ENCODE results near the gene YPEL3.
"Not testable (repeated sequence)": the region's sequence is repeated elsewhere in the genome, so short reads cannot be mapped to it uniquely, and the experiment has no call there.

YPEL3 gene

DNA sequence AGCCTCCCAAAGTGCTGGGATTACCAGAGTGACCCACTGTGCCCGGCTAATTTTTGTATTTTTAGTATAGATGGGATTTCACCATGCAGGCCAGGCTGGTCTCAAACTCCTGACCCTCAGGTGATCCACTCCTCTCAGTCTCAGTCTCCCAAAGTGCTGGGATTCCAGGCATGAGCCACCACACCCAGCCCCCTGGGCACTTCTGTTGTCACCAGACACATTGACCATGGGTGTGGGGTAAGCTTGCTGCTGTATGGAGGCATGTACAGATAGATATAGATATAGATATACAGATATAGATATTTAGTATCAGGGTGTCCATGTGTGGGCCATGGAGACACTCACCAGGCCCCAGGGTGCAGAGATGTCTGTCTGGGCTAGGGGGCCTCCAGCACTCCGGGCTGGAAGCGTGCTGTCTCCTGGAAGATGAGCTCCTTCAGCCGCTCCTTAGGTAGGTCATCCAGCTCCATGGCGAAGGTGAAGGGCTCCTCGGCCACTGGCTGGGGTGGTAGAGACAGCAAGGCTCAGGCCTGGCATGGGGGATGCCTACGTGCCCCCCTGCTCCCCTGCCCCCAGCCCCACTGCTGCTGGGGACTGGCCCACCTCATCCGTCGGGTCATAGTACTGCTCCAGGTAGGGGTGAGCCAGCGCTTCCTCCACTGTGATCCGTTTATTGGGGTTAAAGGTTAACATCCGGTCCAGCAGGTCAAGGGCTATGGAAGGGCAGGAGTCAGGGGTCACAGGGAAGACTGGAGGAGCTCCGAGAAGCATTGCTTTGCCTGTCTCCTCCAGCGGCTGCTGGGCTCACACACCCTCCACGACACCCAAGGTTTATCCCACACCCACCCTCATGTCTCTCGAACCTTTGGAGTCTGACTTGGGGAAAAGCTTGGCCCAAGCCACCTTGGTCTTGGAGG is 20.5 kb upstream of the YPEL3 start:
- no peak for DNase-seq

DNA sequence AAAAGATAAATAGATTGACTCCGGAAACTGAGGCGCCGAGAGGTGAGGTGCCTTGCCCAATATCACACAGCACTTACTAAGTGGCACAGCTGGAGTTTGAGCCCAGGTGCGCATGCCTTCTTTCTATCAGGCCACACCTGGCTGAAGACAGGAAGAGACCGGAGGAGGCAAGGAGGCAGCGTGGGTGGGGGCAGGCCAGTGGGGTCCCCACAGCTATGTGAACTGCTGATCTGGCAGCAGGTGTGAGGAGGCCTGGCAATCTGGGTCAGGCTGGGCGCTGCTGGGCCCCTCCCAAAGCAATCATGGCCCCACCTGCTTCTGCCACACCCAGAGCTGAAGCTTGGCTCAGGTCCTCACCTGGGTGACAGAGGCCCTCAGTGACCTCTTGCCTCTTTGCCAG is 19.2 kb upstream of the YPEL3 start:
- DNase-seq, result no peak

DNA sequence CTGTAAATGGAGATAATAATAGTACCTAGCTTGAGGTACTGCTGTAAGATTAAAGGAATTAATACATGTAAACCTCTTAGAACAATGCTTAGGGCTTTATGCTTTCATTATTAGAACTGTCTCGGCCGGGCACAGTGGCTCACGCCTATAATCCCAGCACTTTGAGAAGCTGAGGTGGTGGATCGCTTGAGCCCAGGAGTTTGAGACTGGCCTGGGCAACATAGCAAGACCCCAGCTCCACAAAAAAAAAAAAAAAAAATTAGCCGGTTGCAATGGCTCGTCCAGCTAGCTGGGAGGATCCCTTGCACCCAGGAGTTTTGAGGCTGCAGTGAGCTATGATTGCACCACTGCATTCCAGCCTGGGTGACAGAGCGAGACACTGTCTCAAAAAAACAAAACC is 18.8 kb upstream of the YPEL3 start:
- DNase-seq, result not testable (repeated sequence)

DNA sequence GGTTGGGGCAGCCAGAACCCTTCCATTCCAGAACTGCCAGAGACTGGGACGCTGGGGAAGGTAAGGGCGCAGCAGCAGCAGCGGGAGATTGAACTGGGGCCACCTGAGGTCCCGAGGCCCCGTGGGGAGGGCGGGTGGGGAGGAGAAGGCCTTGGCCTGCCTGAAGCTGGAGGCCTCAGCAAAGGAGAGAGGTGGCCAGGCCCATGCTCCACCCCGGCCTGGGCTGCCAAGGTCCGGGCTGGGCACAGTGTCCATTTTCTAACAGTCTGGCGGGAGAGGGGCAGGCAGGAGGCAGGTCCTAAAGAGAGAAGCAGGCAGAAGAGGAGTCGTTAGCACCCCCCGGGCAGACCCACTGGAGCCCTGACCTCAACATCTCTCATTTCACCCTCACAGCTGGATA is 18.4 kb upstream of the YPEL3 start:
- DNase-seq, result no peak

DNA sequence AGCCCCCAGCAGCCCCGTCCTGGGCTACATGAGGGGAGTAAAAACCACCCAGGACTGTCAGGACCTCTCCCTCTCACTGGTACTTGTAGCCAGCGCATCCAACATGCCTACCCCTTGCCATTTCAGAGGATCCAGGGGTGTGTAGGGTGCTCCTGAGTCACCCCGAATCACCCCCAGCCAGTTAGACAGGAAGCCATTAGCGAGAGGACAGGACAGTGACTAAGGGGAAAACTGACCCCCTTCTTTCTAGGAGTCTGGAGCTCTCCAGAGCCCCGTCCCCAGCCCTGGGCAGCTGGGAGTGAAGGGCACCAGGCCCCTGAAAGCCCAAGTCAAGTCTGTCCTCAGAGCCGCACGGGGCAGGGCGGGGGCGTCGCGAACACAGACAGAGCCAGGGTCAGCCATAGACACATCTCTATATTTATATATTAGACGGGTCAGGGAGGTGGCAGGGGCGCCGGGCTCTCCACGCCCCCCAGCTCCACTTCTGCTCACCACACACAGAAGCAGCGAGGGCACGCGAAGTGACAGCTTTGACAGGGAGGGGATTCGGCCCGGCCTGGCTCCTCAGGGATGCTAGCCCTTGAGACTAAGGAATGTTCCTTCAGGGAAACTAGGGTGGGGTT is 17.8 kb upstream of the YPEL3 start:
- no peak for DNase-seq

DNA sequence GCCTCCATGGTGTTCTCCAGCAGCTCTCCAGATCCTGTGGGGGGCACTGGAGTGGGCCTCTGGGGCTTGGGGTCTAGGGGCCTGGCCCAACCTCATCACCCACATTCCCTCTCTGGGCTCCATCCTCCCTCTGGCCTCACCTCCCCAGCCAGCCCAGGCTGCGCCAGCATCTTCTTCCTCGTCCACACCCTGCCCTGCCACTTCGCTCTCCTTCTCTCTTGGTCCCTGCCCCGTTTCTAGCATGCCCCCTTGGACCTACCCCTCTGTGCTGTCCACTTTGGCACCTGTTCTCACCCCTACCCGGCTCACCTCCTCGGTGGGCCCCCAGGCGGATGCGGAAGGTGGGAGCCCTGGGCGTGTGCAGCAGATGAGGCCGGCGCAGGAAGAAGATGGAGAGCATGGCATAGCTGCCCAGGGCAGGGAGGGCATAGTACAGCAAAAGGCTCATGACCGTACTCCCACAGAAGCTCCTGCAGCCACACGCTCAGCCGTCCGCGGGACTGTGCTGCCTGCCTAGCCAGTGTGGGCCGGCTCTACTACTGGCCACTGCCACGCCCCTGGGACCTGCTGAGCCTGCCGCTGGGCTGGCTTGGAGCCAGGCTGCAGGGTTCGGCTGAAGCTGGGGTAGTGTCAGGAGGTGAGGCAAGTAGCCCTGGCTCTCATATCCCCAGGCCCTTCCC is 17.2 kb upstream of the YPEL3 start, which contains the start of gene GDPD3:
Gene GDPD3 (minus strand): TSS at position 507 of the 680 bp plus-strand sequence. CDS start 59 bp downstream, at position 448.
- DNase-seq, result no peak

DNA sequence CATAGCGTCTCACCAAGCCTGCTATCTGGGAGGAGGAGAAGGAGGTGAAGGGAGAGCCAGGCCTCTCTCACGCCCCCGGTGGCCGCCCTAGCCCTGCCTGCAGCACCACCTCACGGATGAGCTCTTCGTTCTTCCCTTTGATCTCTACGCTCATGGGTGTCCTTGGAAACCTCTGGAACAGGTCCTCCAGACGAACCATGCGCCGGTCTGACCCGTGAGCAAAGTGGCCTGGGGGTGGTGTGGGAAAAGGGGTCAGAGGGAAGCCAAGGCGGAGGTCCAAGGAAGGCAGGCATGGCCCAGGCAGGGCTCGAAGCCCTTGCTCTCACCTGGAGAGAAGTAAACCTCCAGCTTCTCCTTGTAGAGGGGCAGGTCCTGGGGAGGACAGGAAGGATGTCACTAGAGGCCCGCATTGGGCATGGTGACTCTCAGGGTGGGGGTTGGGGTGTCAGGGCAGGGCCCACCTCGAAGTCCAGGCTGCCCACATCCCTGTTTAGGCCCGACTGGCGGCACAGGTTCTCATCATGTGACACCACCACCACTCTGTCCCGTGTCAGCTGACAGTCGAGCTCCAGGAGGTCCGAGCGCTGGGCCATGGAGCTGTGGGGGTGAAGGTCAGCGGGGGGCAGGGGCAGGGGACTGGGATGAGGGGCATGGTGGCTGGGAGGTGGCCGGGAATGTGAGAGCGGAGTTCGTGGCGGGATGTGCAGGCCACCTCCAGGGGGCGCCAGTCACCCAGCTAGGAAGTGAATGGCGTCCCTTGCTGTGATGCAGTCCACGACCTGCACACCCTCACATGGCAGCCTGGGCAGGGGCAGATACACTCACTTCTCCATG is 16.4 kb upstream of the YPEL3 start:
- peak in 2 of 14 donors; percentile 2 to 5 for DNase-seq

DNA sequence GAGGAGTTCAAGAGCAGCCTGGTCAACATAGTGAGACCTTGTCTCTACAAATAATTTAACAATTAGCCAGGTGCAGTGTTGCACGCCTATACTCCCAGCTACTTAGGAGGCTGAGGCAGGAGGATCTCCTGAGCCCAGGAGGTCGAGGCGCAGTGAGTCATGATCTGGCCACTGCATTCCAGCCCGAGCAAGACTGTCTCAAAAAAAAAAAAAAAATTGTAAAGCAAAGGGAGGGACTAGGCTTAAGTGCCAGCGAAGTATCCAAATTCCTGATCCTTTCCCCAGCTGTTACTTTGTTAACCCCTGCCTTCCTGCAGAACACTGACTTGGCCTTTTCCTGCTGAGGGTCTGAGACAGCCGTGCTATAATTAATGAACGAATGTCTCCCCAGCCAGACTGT is 14.6 kb upstream of the YPEL3 start:
- DNase-seq, result no peak

DNA sequence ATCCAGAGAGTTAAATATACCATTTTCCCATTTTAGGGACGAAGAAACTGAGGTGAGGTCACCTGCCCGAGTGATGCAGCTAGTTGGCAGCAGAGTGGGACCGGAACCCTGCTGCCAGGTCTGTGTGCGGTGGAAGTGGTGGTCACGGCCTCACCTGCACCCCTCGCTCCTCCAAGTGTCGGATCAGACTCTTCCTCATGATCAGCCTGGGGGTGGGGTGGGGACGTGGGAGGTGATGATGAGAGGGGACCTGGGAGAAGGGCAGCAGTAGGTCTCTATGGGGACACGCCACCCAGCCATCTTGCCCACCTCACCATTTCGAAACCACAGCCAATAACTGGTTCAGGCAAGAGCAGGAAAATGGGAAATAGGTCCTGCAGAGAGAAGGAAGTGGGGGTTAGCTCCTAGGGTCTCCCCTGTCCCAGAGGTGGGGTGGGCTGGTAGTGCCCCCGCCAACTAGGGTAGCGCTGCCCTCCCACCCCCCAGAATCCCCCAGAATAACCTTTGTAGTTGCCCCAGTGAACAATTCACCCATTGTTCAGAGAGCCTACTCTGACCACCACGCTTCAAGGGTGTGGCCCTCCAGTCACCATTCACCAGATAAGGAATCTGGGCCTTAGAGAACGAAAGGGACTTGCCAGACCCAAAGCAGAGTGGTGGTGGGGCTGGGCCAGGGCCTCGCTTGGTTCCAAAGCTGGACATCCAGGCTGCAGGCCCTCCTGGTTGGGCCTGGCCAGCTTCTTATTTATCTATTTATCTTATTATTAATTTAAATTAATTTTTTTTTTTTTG is 12.2 kb upstream of the YPEL3 start:
- no peak for DNase-seq

DNA sequence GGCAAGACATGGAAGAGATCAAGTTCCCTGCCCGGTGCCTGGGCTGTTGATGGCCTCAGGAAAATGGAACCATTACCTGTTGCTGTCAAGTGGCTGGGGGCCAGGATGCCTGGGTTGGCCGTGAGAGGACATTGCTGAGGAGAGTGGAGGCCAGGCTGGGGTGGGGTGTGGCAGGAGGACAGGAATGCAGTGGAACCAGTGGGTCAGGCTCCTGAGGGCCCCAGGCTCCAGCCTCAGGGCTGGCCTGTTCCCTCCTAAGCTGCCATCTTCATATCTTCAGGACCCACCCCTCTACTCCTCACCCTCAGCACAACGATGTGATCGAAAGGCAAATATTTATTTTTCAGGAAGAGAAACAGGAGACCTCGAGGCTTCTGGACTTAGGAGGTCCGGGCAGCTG is 8.5 kb upstream of the YPEL3 start:
- DNase-seq, result no peak

DNA sequence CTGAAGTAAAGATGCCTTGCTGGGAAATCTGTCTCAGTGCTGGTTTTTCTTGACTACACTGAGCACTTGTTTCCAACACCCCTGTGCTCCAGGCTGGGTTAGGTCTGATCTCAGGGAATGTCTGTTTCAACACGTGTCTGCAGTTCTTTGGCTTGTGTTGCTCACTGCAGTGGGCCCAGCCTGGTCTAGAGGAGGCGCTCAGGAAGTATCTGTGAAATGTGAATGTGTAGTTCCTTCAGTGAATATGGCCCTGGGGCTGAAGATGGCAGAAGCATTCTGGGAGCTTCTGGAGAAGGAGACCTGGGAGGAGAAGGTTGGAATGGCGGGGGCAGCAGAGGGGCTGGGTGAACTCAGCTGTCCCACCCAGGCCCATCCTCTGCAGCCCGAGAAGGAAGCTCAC is 8.1 kb upstream of the YPEL3 start:
- DNase-seq, result no peak

DNA sequence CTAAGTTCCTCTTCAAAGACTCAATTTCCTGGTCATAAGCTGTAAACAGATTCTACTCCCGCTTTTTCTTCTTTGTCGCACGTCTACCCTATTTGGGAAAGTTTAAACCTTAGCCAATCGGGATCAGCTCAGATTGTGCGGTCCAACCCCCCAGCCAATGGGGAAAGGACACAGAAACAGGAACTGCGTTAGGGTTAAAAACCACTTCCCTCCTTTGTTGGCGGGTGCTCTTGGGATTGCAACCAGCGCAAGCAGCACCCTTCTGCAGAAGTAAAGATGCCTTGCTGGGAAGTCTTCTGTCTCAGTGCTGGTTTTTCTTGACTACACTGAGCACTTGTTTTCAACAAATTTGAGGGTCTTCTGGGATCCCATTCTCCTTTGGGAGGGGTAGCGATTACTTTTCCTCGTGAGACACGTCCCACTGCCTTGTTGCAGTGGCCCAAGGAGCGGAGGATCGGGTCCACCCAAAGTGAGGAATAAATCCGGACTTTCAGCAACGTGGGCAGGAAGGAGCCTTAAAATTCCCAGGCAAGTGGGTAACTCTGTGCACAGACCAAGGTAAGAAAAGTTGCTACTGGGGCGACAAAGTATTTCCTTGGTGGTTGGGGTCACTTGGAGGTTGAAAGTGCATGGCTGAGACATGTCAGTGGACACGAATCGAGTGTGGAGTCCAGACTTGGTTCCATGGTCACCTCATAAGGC is 1.0 kb upstream of the YPEL3 start:
- no peak for DNase-seq

DNA sequence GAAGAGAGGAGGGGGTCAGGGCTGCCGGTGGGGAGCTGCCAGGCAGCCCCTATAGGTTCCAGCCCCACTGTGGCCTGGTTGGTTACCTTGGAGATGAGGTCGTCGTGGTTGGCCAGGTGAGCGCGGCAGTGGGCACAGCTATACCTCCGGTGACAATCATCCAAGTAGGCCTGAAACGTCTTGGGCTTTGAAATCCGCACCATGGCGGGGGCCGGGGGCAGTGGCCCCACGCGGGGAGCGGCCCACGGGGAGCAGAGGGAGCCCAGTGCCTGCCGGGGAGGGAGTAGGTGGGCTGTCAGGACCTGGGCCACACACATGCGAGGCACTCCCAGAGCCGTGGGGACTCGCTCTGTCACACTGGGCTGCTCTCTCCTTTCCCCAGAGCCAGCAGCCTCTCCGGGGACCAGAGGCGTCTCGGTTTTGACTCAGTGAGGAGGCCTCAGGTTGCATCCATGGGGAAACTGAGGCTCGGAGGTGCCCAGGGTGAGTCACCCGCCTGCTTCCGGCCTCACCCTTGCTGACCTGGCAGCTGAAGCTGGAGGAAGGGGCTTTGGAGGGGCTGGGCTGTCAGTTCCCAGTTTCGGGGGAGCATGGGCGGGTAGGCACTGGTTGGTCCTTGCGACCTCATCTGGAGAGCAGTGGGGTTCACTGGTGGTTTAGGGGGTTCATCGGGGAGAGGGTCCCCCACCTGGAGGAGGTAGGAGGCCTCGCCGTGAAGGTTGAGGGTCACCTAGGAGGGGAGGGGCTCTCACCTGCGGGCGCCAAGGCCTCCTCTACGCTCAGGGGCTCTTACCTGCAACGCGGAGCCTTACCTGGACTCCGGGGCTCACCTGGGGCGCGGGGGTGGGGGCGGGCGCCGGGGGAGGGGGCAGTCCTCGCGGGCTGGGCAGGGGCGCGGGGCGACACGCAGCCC is 591 bp downstream of the YPEL3 start:
- DNase-seq, result peak in 5 of 14 donors; percentile 5 to 45 (median 23)

DNA sequence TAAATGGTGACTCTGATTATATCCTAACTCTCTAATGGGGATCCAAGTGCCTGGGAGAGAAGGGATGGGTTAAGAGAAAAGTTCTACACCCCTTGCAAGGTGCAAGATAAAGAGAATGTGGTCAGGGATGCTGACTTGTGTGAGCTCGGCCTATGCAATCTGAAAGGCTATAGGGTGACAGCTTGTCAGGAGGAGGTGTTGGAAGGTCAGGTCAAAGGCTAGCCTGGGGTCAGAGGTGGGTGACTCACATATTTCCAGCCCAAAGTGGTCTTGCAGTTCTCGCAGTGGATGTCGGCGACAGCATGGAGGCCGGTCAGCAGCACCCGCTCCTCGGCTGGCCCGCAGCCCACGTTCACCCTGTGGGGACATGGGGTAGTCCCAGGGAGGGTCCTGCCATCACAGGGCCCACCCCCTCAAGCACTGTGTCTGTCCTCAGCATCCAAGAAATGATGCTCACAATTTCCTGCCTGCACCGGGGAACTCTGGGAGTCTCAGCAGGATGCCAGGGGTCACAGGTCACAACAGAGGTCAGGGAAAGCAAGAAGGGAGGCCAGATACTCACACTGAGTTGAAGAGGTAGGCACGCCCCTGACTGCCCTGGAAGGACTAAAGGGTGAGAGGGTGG is 1.4 kb downstream of the YPEL3 start:
- DNase-seq, result peak in 1 of 14 donors; percentile 18

DNA sequence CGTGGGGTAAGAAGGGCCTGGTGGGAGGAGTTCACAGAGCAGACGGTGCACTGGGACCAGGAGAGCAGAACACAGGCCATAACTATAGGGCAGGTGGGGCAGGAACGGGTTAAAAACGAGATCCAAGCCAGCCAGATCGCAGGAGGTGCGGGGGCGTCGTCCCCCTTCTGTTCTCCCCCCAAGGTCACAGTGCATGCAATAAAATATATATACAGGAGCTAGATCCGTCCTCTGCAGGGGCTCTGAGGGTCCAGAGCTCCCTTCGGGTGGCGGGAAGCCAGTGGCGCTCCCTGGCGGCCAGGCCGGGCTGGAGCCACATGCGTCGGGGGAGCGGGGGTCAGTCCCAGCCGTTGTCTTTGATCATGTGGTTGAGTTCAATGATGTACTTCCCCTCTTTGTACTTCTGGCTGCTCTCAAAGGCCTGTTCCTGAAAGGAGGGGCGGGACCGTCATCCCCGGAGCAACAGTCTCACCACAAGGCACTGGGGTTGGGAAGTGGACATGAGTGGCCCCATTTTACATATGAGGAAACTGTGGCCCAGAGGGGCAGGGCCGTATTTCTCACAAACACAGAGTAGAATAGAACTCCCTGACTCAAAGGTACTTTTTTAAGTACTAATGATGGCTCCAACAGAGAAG is 3.5 kb downstream of the YPEL3 start:
- DNase-seq, result peak in 13 of 14 donors; percentile 14 to 81 (median 56)

DNA sequence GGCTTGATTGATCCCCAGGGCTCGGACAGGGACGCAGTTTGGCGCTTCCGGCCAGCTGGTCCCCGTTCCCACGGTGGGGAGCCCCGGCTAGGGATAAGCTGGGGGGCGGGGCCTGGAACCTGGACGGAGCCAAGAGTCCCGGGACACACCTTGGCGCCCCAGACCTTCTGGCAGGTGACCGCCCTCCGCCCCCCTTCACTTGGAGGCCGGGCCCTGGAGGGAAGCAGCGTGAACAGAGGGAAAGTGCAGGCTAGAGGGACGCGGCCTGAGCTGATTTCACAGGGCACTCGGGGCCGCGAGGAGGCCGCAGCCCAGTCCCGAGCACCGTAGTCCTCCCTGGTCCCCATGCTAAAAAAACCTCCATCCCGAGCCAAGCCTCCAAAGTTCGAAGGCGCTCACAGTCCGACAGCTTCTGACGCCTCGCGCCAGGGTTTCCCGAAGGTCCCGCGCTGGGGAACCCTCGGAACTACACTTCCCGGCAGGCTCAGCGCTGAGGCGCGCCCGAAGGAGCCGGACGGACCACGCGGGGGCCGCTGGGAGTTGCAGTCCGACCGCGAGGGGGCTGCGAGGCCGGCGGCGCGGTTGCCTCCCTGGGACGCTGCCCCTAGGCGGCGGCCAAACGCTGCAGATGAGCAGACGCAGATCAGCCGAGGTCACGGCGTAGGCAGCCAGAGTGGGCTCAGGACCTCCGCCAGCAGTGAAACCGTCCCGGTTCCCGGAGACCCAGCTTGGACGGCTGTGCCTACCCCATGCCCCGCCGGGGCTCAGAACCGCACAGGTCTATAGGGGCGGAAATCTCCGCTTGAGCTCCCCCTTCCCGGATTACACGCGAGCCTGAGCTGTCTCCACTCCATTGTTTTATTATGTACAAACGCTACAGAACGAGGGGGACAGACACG is 4.3 kb downstream of the YPEL3 start, which contains the start of gene TBX6:
Gene TBX6 (minus strand): TSS at position 451 of the 899 bp plus-strand sequence. CDS start 731 bp downstream, outside the sequence.
- peak; percentile 32 to 93 (median 80) for DNase-seq

DNA sequence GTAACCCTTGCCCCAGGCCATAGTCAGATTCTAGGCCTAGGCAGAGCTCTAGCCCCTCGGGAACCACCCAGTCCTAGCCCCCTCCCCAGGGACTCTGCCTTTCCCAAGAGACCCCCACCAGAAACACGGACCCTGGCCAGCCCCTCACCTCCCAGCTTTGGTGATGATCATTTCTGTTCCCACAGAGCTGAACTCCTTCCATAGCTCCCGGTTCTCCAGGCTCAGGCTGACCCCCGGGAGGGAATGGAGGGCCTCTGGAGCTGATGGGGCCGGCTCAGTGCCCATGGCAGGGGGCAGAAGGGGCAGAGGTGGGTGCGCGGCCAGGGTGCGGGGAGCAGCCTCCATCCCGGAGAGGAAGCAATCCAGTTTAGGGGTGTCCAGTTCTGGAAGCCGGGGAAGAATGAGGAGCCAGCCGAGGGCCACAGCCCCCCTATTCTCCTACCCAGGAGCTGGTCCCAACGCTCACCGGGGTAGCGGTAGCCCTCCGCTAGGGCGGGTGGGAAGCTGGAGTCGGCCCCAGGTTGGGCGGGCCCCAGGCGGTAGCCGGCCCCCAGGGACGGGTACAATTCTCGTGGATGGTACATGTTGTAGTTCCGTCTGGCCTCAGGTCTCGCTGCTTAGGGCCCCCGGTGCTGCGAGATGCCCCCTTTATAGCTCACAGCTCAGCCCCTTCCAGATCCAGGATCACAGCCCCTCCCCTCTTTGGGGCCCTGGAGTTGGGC is 5.2 kb downstream of the YPEL3 start:
- DNase-seq, result peak in 1 of 14 donors; percentile 8

All from C1 segment of cervical spinal cord (tissue), 14 donors.